Mesothelial cell of epicardium (in vitro differentiated cells): ENCODE measurements around the gene ROBO2. TPM values are rescaled to one million over a fixed set of nuclear protein-coding genes. Genes with fewer than 3 reads are reported as not detected.

Source experiments
- DNase-seq, 2 experiments: peaks; one replicate each; pipeline ENCODE4 v3.0.0; 2021; ENCODE audit warnings: low spot score in 2 of 2; ENCODE audit not compliant: unreplicated experiment in 2 of 2
- H3K27ac Mint-ChIP-seq: 2 replicates; pipeline ENCODE4 v1.8.0; 2021; ENCODE audit warnings: mixed read lengths
- H3K27me3 Mint-ChIP-seq: 2 replicates; pipeline ENCODE4 v1.8.0; 2021; ENCODE audit warnings: low read depth, mixed read lengths
- H3K36me3 Mint-ChIP-seq: 2 replicates; pipeline ENCODE4 v1.8.0; 2021; ENCODE audit warnings: mixed read lengths
- H3K4me1 Mint-ChIP-seq: 2 replicates; pipeline ENCODE4 v1.8.0; 2021; ENCODE audit warnings: mixed read lengths
- H3K4me3 Mint-ChIP-seq: 2 replicates; pipeline ENCODE4 v1.8.0; 2021; ENCODE audit warnings: mild to moderate bottlenecking, moderate library complexity, mixed read lengths
- H3K9me3 Mint-ChIP-seq: 2 replicates; pipeline ENCODE4 v1.8.0; 2021; ENCODE audit warnings: mixed read lengths
- CTCF ChIP-seq: fragments of 200-600 bp; sonication (generic); IDR thresholded peaks from one replicate; pipeline ENCODE4 v1.5.0; 2021; ENCODE audit warnings: antibody characterized with exemption; ENCODE audit not compliant: unreplicated experiment
- total RNA-seq: library from RNA; stranded (reverse); gene quantifications from 3 replicates; pipeline ENCODE4 v1.2.1, GENCODE V29; 2021

ROBO2 gene
- total RNA-seq, 1 donor from 2014 or later = 82.3 TPM

GRCh38 chr3:77052733-77053670 is 13.1 kb downstream of the ROBO2 start:
- H3K9me3 Mint-ChIP-seq = no peaks in the 10 kb centered on the region
- peak overlapping the region; percentile 33 for H3K27ac Mint-ChIP-seq
- no peak overlapping the region for H3K4me3 Mint-ChIP-seq
- H3K4me1 Mint-ChIP-seq = peaks cover 21% of the 10 kb centered on the region
- H3K27me3 Mint-ChIP-seq = no peaks in the 10 kb centered on the region
- H3K36me3 Mint-ChIP-seq = no peaks in the 10 kb centered on the region
- TF ChIP-seq CTCF = no peak
- no peak for DNase-seq

GRCh38 chr3:77053795-77054194 is 13.9 kb downstream of the ROBO2 start:
- Mint-ChIP-seq H3K36me3 (no peaks in the 10 kb centered on the region), H3K27ac (peak overlapping the region; percentile 33), H3K4me1 (peaks cover 21% of the 10 kb centered on the region), H3K9me3 (no peaks in the 10 kb centered on the region), H3K27me3 (no peaks in the 10 kb centered on the region), H3K4me3 (no peak overlapping the region)
- no peak for DNase-seq
- no peak for TF ChIP-seq CTCF

- Mint-ChIP-seq H3K27ac (peak overlapping the region; percentile 32), H3K9me3 (peaks cover 5% of the 10 kb centered on the region)
Observed at GRCh38 chr3:77055841-77056341, 16.0 kb downstream of the ROBO2 start.

GRCh38 chr3:77059354-77059753 is 19.5 kb downstream of the ROBO2 start:
- no peak overlapping the region for H3K4me3 Mint-ChIP-seq
- H3K9me3 Mint-ChIP-seq = peaks cover 31% of the 10 kb centered on the region
- TF ChIP-seq CTCF = no peak
- H3K36me3 Mint-ChIP-seq = peaks cover 16% of the 10 kb centered on the region
- no peaks in the 10 kb centered on the region for H3K27me3 Mint-ChIP-seq
- H3K27ac Mint-ChIP-seq = no peak overlapping the region
- peaks cover 7% of the 10 kb centered on the region for H3K4me1 Mint-ChIP-seq
- DNase-seq = no peak

More at GRCh38 chr3:77055841-77056341, 16.0 kb downstream of the ROBO2 start:
- H3K36me3 Mint-ChIP-seq = no peaks in the 10 kb centered on the region
- no peaks in the 10 kb centered on the region for H3K27me3 Mint-ChIP-seq
- no peak for TF ChIP-seq CTCF
- H3K4me3 Mint-ChIP-seq = no peak overlapping the region
- no peak for DNase-seq
- H3K4me1 Mint-ChIP-seq = peaks cover 21% of the 10 kb centered on the region

- Mint-ChIP-seq H3K27ac (no peak overlapping the region), H3K9me3 (peaks cover 31% of the 10 kb centered on the region), H3K4me1 (no peaks in the 10 kb centered on the region), H3K36me3 (peaks cover 16% of the 10 kb centered on the region), H3K4me3 (no peak overlapping the region), H3K27me3 (no peaks in the 10 kb centered on the region)
- no peak for TF ChIP-seq CTCF
- DNase-seq = no peak
Observed at GRCh38 chr3:77063423-77063822, 23.5 kb downstream of the ROBO2 start.
